Fibroblast of skin of left quadriceps (primary cell): ENCODE data around the gene TTBK1.

Source experiments
- DNase-seq, 2 experiments: peaks; one replicate each; pipeline ENCODE4 v3.0.0-alpha.2; 2013; ENCODE audit warnings: low read depth in 2 of 2

Gene TTBK1

GRCh38 chr6:43242908-43243663, at the start of gene TTBK1:
TSS of gene TTBK1 (plus strand) at chr6:43243481. CDS start at chr6:43246661, 3,180 bp downstream.
- no peak for DNase-seq

DNA sequence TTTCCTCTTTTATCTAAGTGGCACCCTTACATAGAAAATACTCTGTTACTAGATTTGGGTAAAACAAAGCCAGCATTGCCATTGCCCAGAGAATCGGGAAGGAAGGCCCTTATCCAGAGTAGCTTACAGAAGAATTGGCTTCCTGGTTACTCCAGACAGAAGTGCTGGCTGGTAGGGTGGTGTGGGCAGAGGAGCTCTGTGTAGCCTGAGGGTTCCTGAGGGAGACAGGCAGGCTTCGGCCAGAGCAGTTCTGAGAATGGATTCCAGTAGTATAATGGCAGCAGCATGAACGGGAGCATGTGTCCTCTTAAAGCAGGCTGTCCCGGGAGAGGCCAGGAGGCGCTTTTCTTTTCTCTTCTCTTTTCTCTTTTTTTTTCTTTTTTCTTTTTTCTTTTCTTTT, 49.4 kb upstream of the TTBK1 start:
- DNase-seq = no peak

GRCh38 chr6:43196337-43196736, 46.9 kb upstream of the TTBK1 start:
- no peak for DNase-seq

DNA sequence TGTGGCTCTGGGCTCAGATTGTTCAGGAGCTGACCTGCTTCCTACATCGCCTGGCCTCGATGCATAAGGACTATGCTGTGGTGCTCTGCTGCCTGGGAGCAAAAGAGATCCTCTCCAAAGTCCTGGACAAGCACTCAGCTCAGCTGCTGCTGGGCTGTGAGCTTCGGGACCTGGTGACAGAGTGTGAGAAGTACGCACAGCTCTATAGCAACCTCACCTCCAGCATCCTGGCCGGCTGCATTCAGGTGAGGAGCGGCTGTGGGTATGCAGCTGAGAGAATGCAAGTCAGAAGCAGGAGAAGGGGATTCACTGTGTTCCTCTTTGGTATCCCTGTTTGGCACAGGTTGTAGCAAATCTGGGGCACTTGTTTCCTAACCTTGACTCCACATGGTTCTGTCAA, 43.4 kb upstream of the TTBK1 start:
- DNase-seq = no peak

DNA sequence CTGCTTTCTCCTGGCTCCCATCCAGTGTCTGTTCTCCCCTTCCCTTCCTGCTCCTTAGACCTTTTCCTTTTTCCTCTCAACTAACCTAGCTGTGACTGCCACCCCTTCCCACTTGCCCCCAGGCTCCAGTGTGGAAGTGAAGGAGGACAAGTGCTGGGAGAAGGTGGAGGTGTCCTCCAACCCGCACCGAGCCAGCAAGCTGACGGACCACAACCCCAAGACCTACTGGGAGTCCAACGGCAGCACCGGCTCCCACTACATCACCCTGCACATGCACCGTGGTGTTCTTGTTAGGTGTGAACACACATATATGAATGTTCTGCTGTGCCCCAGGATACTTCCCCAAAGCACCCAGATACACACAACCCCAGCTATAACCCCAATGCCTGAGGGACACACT, 42.7 kb upstream of the TTBK1 start:
- DNase-seq = no peak

- DNase-seq = no peak
Measured at GRCh38 chr6:43202451-43202850, 40.8 kb upstream of the TTBK1 start.

- DNase-seq = no peak
Measured at GRCh38 chr6:43203029-43203717, 40.1 kb upstream of the TTBK1 start.

- no peak for DNase-seq
Measured at GRCh38 chr6:43203718-43204095, 39.6 kb upstream of the TTBK1 start.

DNA sequence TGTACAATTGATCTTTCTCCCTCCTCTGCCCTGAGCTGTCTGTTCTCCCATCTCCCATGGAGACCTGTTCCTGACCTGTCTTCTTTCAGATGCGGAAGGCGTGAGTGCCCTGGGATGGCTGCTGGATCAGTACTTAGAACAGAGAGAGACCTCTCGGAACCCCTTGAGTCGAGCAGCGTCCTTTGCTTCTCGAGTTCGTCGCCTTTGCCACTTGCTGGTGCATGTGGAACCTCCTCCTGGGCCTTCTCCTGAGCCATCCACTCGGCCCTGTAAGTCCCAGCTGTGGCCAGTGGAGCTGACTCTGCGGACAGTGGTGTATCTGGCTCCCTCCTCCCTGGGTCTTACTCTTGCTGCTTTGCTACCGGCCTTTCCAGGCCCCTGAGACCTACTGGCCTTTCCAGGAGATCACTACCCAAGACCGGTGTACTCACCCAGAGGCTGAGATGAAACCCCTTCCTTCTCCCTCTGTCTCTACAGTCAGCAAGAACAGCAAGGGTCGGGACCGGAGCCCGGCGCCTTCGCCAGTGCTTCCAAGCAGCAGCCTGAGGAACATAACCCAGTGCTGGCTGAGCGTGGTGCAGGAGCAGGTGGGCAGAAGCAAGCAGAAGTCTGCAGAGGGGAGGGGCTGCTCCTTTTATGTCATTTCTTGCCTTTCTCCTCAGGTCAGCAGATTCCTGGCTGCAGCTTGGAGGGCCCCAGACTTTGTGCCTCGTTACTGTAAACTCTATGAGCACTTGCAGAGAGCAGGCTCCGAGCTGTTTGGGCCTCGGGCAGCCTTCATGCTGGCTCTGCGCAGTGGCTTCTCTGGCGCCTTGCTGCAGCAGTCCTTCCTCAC, 38.8 kb upstream of the TTBK1 start:
- no peak for DNase-seq

DNA sequence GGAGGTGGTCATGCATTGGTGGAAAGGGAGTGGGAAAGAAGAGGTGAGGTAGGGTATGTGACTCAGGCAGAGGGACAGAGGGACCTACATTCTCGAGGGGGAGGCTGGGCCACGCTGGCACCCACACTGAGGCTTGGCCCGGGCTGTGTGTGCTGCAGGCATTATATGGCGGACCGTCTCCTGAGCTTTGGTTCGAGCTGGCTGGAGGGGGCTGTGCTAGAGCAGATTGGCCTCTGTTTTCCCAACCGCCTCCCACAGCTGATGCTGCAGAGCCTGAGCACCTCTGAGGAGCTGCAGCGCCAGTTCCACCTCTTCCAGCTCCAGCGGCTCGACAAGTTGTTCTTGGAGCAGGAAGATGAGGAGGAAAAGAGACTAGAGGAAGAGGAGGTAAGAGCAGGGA, 37.4 kb upstream of the TTBK1 start:
- DNase-seq = no peak

DNA sequence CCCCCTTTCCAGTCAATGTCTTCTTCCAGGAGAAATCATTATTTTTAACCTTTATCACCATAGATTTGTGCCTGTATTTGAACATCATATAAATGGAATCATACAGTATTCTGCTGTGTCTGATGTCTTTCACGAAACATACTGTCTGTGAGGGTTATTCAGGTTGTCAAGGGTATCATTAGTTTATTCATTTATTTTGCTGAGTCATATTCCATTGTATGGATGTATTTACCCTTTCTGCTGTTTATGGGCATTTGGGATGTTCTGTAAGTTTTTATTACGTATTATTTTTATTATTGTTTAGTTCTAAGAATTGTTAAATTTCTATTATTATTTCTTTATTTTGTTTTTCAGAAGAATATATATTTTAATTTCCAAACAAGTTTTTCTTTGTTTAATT, 36.0 kb upstream of the TTBK1 start:
- no peak for DNase-seq

- DNase-seq = no peak
Measured at GRCh38 chr6:43211955-43212354, 31.3 kb upstream of the TTBK1 start.

GRCh38 chr6:43213431-43213830, 29.9 kb upstream of the TTBK1 start:
- no peak for DNase-seq

DNA sequence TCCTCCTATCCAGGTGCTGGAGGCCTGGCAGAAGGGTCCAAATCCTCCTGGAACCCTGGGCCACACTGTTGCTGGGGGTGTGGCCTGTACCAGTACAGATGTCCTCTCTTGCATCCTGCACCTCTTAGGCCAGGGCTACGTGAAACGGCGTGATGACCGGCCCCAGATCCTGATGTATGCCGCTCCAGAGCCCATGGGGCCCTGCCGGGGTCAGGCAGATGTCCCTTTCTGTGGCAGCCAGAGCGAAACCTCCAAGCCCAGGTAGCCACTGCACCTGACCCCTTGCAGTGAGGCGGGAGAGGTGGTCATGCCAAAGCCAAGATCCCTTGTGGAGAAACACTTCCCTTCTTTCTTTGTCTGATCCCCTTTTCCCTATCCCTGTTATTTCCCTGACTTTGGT, 28.2 kb upstream of the TTBK1 start:
- no peak for DNase-seq

- DNase-seq = no peak
Measured at GRCh38 chr6:43216200-43216599, 27.1 kb upstream of the TTBK1 start.

DNA sequence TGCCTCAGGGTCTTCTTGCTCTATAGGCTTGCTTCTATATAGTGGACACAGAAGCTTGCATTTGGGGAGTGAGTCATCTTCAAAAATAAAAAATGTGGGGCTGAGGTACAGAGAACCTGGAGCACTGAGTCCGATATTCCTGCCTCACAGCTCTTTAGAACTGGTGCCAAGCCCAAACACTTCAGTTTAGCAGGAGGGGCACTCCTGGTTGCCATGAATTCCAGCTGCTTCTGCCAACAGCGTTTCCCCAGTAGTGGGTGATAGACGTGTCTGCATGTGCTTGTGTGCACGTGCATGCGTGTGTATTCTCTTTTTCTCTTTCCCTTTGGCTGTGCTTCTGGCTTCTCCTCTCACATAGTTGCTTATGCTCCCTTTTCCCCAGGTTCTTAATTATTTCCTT, 25.9 kb upstream of the TTBK1 start:
- DNase-seq = no peak

DNA sequence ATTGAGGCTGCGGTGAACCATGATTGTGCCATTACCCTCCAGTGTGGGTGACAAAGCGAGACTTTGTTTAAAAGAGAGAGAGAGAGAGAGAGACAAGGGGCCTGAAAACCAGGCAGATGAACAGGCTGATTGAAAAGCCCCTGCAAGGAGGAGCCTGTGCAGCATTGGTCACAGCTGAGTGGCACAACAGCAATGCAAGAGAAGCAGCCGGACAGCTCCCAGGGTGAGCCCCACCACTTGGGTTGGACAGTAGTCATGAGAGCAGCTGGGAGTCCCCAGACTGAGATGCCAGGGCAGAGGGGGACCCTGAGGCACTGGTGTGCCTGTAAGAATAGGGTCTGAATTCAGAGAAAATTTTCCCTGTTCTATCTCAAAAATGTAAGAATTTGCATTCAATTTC, 24.2 kb upstream of the TTBK1 start:
- no peak for DNase-seq

- DNase-seq = no peak
Measured at GRCh38 chr6:43219814-43220213, 23.5 kb upstream of the TTBK1 start.

DNA sequence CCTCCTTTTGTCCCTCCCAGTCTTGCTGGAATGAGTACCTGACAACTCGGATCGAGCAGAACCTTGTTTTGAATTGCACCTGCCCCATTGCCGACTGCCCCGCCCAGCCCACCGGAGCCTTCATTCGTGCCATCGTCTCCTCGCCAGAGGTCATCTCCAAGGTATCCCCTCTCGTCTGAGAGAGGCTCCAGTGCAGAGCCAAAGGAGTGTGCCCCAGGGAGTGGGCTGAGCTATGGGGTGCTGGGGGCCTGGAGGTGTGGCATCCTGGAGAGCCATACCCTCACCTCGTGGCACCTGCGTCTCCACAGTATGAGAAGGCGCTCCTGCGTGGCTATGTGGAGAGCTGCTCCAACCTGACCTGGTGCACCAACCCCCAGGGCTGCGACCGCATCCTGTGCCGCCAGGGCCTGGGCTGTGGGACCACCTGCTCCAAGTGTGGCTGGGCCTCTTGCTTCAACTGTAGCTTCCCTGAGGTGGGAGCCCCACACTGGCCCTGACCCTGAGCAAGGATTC, 22.8 kb upstream of the TTBK1 start:
- DNase-seq = no peak

DNA sequence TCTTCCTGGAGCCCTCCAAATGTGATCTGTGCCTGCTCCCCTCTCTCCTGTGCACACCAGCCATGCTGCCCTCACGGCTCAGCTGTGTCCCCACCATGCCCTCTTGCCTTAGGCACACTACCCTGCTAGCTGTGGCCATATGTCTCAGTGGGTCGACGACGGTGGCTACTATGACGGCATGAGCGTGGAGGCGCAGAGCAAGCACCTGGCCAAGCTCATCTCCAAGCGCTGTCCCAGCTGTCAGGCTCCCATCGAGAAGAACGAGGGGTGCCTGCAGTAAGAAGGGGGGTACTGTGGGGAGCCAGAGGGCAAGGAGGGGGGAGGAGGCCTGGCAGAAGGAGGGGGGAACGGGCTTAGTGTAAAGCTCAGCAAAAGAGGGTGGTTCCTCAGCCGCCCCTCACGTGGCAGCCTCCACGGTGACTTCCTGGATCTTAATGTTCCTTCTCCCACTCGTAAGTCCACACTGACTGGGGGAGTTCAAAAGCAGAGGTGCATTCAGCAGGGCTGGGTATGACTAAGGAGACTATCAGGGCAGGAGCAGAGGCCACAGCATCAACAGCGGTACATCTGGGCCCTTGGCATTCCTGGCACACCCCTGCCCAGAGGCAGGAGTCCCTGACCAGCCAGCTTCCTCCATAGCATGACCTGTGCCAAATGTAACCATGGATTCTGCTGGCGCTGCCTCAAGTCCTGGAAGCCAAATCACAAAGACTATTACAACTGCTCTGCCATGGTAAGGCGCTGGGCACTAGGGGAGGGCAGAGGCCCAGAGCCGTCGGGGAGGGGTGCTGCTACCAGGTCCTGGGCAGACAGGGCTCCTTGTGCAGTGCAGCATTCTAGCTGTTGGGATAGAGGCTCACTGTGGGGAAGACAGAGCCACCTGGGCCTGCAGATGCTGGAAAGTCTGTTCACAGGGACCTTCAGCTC, 22.0 kb upstream of the TTBK1 start:
- no peak for DNase-seq

- no peak for DNase-seq
Measured at GRCh38 chr6:43222418-43223059, 20.7 kb upstream of the TTBK1 start.
